SK-N-SH treated with all-trans-retinoic acid at 6 μM for 48 hours (cell line): ENCODE measurements around the gene EIF3I.

ENCODE experiments used
- ARNTL ChIP-seq: fragments of 450-650 bp; formaldehyde crosslinking; IDR thresholded peaks from 2 replicates; pipeline ENCODE4 v1.5.0; 2020; ENCODE audit warnings: low read depth, mild to moderate bottlenecking, moderate library complexity, borderline replicate concordance
- BACH2 ChIP-seq: fragments of 250-450 bp; sonication (Bioruptor Pico); IDR thresholded peaks from 2 replicates; pipeline ENCODE4 v1.9.0; 2021; ENCODE audit warnings: mild to moderate bottlenecking, borderline replicate concordance
- CREB5 ChIP-seq: fragments of 250-450 bp; sonication (Bioruptor Pico); IDR thresholded peaks from 2 replicates; pipeline ENCODE4 v1.5.1; 2020; ENCODE audit warnings: low read depth, mild to moderate bottlenecking, moderate library complexity
- CSDC2 ChIP-seq: fragments of 250-450 bp; sonication (Bioruptor Pico); IDR thresholded peaks from 2 replicates; pipeline ENCODE4 v1.5.0; 2020; ENCODE audit warnings: mild to moderate bottlenecking, moderate library complexity
- CSRNP3 ChIP-seq: fragments of 250-450 bp; sonication (Bioruptor Pico); IDR thresholded peaks from 2 replicates; pipeline ENCODE4 v1.5.1; 2021; ENCODE audit warnings: mild to moderate bottlenecking, moderate library complexity
- ESRRG ChIP-seq: fragments of 250-450 bp; sonication (Bioruptor Pico); IDR thresholded peaks from 2 replicates; pipeline ENCODE4 v1.6.1; 2021; ENCODE audit warnings: mild to moderate bottlenecking
- OSR1 ChIP-seq: fragments of 250-450 bp; sonication (Bioruptor Pico); IDR thresholded peaks from 2 replicates; pipeline ENCODE4 v1.8.0; 2022; ENCODE audit warnings: moderate library complexity, mild to moderate bottlenecking, inconsistent platforms
- SNAI2 ChIP-seq: fragments of 250-450 bp; sonication (Bioruptor Pico); IDR thresholded peaks from 2 replicates; pipeline ENCODE4 v1.5.0; 2020; ENCODE audit warnings: mild to moderate bottlenecking, moderate library complexity
- TOX ChIP-seq: fragments of 250-450 bp; sonication (Bioruptor Pico); IDR thresholded peaks from 2 replicates; pipeline ENCODE4 v1.8.0; 2021; ENCODE audit warnings: mild to moderate bottlenecking, moderate library complexity, borderline replicate concordance
- ZC3H10 ChIP-seq: fragments of 250-450 bp; sonication (Bioruptor Pico); IDR thresholded peaks from 2 replicates; pipeline ENCODE4 v1.5.1; 2021; ENCODE audit warnings: mild to moderate bottlenecking, moderate library complexity
- ZFP3 ChIP-seq: fragments of 250-450 bp; sonication (Bioruptor Pico); IDR thresholded peaks from 2 replicates; pipeline ENCODE4 v1.5.0; 2020; ENCODE audit warnings: mild to moderate bottlenecking, moderate library complexity
- ZNF565 ChIP-seq: fragments of 450-650 bp; formaldehyde crosslinking; conservative IDR thresholded peaks from 2 replicates; pipeline ENCODE4 v1.5.0; 2020; ENCODE audit warnings: low read depth, mild to moderate bottlenecking, moderate library complexity

- TF ChIP-seq CSRNP3 (CRISPR knock-in tag) (no peak), ARNTL (no peak), TOX (CRISPR knock-in tag) (no peak), CSDC2 (no peak), ZNF565 (no peak), OSR1 (CRISPR knock-in tag) (no peak), BACH2 (CRISPR knock-in tag) (no peak), CREB5 (CRISPR knock-in tag) (no peak), ZC3H10 (no peak), SNAI2 (no peak), ZFP3 (no peak), ESRRG (CRISPR knock-in tag) (no peak)
Measured at GRCh38 chr1:32240140-32240951, 18.1 kb downstream of the EIF3I start.
